HepG2 (cell line): Measurements from ENCODE around the gene CSF1R. TPM values are rescaled to one million over a fixed set of nuclear protein-coding genes. Genes with fewer than 3 reads are reported as not detected.

Source experiments
- GLI4 ChIP-seq: sonication (generic); formaldehyde crosslinking; IDR thresholded peaks from 2 replicates; pipeline ENCODE4 v1.5.1; 2020; ENCODE audit warnings: missing genetic modification reagents, mild to moderate bottlenecking, moderate library complexity, borderline replicate concordance
- GLMP ChIP-seq: sonication (generic); formaldehyde crosslinking; IDR thresholded peaks from 2 replicates; pipeline ENCODE4 v1.9.0; 2021; ENCODE audit warnings: missing genetic modification reagents, mild to moderate bottlenecking, borderline replicate concordance
- MEIS1 ChIP-seq: sonication (generic); formaldehyde crosslinking; IDR thresholded peaks from 2 replicates; pipeline ENCODE4 v1.9.0; 2021; ENCODE audit warnings: mild to moderate bottlenecking, missing genetic modification reagents, moderate library complexity, borderline replicate concordance
- SKIL ChIP-seq: sonication (generic); formaldehyde crosslinking; IDR thresholded peaks from 2 replicates; pipeline ENCODE4 v1.8.0; 2022; ENCODE audit warnings: missing genetic modification reagents, mild to moderate bottlenecking, moderate library complexity, borderline replicate concordance
- TEAD3 ChIP-seq: optimal IDR thresholded peaks from 2 replicates; pipeline ENCODE3; 2016; ENCODE audit warnings: borderline replicate concordance
- THAP9 ChIP-seq: sonication (generic); formaldehyde crosslinking; IDR thresholded peaks from 2 replicates; pipeline ENCODE4; 2020; ENCODE audit warnings: missing genetic modification reagents, mild to moderate bottlenecking, borderline replicate concordance
- ZBTB40 ChIP-seq, 2 experiments: fragments of 450-650 bp in 1 of 2; sonication (generic) in 1 of 2; formaldehyde crosslinking in 1 of 2; IDR thresholded peaks; 2 replicates each; pipeline versions ENCODE4 v1.6.1 to v1.8.0; 2016 to 2022; ENCODE audit warnings: antibody characterized with exemption in 1 of 2, mild to moderate bottlenecking in 1 of 2, missing genetic modification reagents in 1 of 2
- ZNF468 ChIP-seq: sonication (generic); formaldehyde crosslinking; IDR thresholded peaks from 2 replicates; pipeline ENCODE4 v1.8.0; 2022; ENCODE audit warnings: mild to moderate bottlenecking, moderate library complexity, missing genetic modification reagents
- ZNF503 ChIP-seq: sonication (generic); formaldehyde crosslinking; IDR thresholded peaks from 2 replicates; pipeline ENCODE4 v1.4.0; 2020; ENCODE audit warnings: missing genetic modification reagents
- polyA plus RNA-seq, 8 experiments: library from polyadenylated mRNA; depleted of rRNA in 3 of 8; stranded (reverse) in 7 of 8; unstranded in 1 of 8; fragments of >200 nt; fragmentation: Illumina TruSeq in 4 of 8; extraction: Trizol in 4 of 8; gene quantifications; 2 replicates each; pipeline versions ENCODE4 v1.2.1 to v1.2.3, GENCODE V29; 2011 to 2016; ENCODE audit warnings: low read depth in 4 of 8, missing spikeins in 1 of 8, mixed read lengths in 1 of 8; ENCODE audit not compliant: insufficient read depth in 1 of 8
- total RNA-seq, 5 experiments: library from RNA; depleted of rRNA; stranded (reverse); fragments of >200 nt; fragmentation: Illumina TruSeq; extraction: Trizol; gene quantifications; 2 replicates each; pipeline ENCODE4 v1.2.3, GENCODE V29; 2016; ENCODE audit warnings: low read depth in 1 of 5

The CSF1R gene
- total and polyA plus RNA-seq, 2 of the 13 experiments (the other 11 are each of a cell fraction or from before 2014, with no cell fraction given) = 0.01 TPM; not detected in 1

GRCh38 chr5:150129813-150130492 is 43.6 kb upstream of the CSF1R start (continued):
- TF ChIP-seq ZBTB40 (IDR thresholded peaks at IDR 0.05) (no peak), ZBTB40 (CRISPR knock-in tag; IDR thresholded peaks at IDR 0.05) (no peak), SKIL (no peak), MEIS1 (0 out of 2 replicates have a peak, but pooled peaks have one; percentile 44), ZNF503 (CRISPR knock-in tag) (no peak), ZNF468 (CRISPR knock-in tag) (no peak), TEAD3 (CRISPR knock-in tag) (peak; percentile 45), GLMP (CRISPR knock-in tag) (no peak), THAP9 (CRISPR knock-in tag) (peak; percentile 62; the same call in 1 of the 2 replicates), GLI4 (no peak)
